ENCODE measurements around the gene NLRP5.
"Not testable (repeated sequence)": the region's sequence is repeated elsewhere in the genome, so short reads cannot be mapped to it uniquely, and the experiment has no call there.

Gene NLRP5

GRCh38 chr19:56079609-56080008 lies 93.0 kb downstream of the NLRP5 start:
- DNase-seq: no peak

GRCh38 chr19:56080669-56081401 lies 94.3 kb downstream of the NLRP5 start:
- peak; percentile 73 for DNase-seq

- DNase-seq: no peak
Observed at GRCh38 chr19:56083668-56084067, 97.1 kb downstream of the NLRP5 start.

GRCh38 chr19:56084835-56085536 lies 98.4 kb downstream of the NLRP5 start:
- no peak for DNase-seq

- DNase-seq: no peak
Observed at GRCh38 chr19:56085571-56086275, 99.1 kb downstream of the NLRP5 start.

GRCh38 chr19:56086671-56087430 lies 100.3 kb downstream of the NLRP5 start:
- DNase-seq: no peak

GRCh38 chr19:56087647-56088496 lies 101.3 kb downstream of the NLRP5 start:
- no peak for DNase-seq

GRCh38 chr19:56088497-56089215 lies 102.1 kb downstream of the NLRP5 start:
- DNase-seq: no peak

GRCh38 chr19:56089344-56089743 lies 102.8 kb downstream of the NLRP5 start:
- no peak for DNase-seq

- no peak for DNase-seq
Observed at GRCh38 chr19:56091066-56091490, 104.5 kb downstream of the NLRP5 start.

- peak; percentile 78 for DNase-seq
Observed at GRCh38 chr19:56091751-56092546, 105.4 kb downstream of the NLRP5 start.

- no peak for DNase-seq
Observed at GRCh38 chr19:56092685-56093631, 106.4 kb downstream of the NLRP5 start.

- DNase-seq: no peak
Observed at GRCh38 chr19:56094449-56094848, 107.9 kb downstream of the NLRP5 start.

GRCh38 chr19:56096665-56097064 lies 110.1 kb downstream of the NLRP5 start:
- no peak for DNase-seq

- no peak for DNase-seq
Observed at GRCh38 chr19:56097306-56097705, 110.7 kb downstream of the NLRP5 start.

- DNase-seq: no peak
Observed at GRCh38 chr19:56097776-56098175, 111.2 kb downstream of the NLRP5 start.

- not testable (repeated sequence) for DNase-seq
Observed at GRCh38 chr19:56098237-56098636, 111.7 kb downstream of the NLRP5 start.

GRCh38 chr19:56098731-56099568 lies 112.4 kb downstream of the NLRP5 start:
- DNase-seq: no peak

Measured in DMS53 (cell line).